HEK293T (cell line): ENCODE results near the gene CDH1.

Source experiments
- BHLHE40 ChIP-seq: fragments of 450-650 bp; IDR thresholded peaks from 2 replicates; pipeline ENCODE4 v1.6.1; 2016; ENCODE audit warnings: mild to moderate bottlenecking, moderate library complexity, borderline replicate concordance
- CTBP1 ChIP-seq: fragments of 450-650 bp; IDR thresholded peaks from 2 replicates; pipeline ENCODE4 v1.6.1; 2016; ENCODE audit warnings: borderline replicate concordance
- FOXK2 ChIP-seq: fragments of 450-650 bp; IDR thresholded peaks from 2 replicates; pipeline ENCODE4 v1.6.1; 2016; ENCODE audit warnings: mild to moderate bottlenecking
- LEF1 ChIP-seq: fragments of 450-650 bp; IDR thresholded peaks from 2 replicates; pipeline ENCODE4 v1.6.1; 2017; ENCODE audit warnings: mild to moderate bottlenecking, borderline replicate concordance
- SP1 ChIP-seq: fragments of 450-650 bp; IDR thresholded peaks from 2 replicates; pipeline ENCODE4 v1.6.1; 2017
- TARDBP ChIP-seq: fragments of 450-650 bp; IDR thresholded peaks from 2 replicates; pipeline ENCODE4 v1.6.1; 2016
- ZNF384 ChIP-seq: fragments of 450-650 bp; IDR thresholded peaks from 2 replicates; pipeline ENCODE4 v1.6.1; 2016
- TF ChIP-seq, protein P1 (sequence below): fragments of 450-650 bp; IDR thresholded peaks from 2 replicates; pipeline ENCODE4 v1.6.1; 2016

DNA sequence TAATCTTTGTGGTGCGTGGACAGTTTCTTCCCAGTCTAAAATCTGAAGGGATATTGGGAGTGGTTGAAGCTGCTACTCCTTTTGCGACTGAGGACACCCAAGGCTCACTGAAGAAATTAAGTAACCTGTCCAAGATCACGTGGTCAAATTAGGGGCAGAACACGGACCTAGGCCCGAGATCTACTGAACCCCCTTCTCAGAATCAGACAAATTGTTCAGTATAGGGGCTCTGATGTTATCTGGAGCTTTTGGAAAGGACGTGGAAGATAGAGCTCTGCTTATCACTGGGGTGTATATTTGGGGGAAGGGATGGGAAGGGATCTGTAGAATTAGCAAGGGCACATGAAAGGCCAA, 107.1 kb downstream of the CDH1 start:
- no peak for TF ChIP-seq BHLHE40
- TF ChIP-seq SP1, result no peak
- no peak for TF ChIP-seq CTBP1
- no peak for TF ChIP-seq FOXK2
- TF ChIP-seq, protein P1, sequence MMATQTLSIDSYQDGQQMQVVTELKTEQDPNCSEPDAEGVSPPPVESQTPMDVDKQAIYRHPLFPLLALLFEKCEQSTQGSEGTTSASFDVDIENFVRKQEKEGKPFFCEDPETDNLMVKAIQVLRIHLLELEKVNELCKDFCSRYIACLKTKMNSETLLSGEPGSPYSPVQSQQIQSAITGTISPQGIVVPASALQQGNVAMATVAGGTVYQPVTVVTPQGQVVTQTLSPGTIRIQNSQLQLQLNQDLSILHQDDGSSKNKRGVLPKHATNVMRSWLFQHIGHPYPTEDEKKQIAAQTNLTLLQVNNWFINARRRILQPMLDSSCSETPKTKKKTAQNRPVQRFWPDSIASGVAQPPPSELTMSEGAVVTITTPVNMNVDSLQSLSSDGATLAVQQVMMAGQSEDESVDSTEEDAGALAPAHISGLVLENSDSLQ, result no peak
- TF ChIP-seq LEF1, result no peak
- TF ChIP-seq ZNF384, result no peak
- TF ChIP-seq TARDBP, result no peak
